Ishikawa (cell line): ENCODE data around the gene ARSA.

ENCODE experiments used
- CEBPB ChIP-seq: IDR thresholded peaks from 2 replicates; pipeline ENCODE4 v1.6.1; 2012
- CREB1 ChIP-seq: IDR thresholded peaks from 2 replicates; pipeline ENCODE4 v1.6.1; 2012; ENCODE audit warnings: low read depth
- EGR1 ChIP-seq: IDR thresholded peaks from 2 replicates; pipeline ENCODE4 v1.6.1; 2012
- FOXM1 ChIP-seq: IDR thresholded peaks from 2 replicates; pipeline ENCODE4 v1.6.1; 2012; ENCODE audit warnings: low read depth, borderline replicate concordance
- MAX ChIP-seq: IDR thresholded peaks from 2 replicates; pipeline ENCODE4 v1.6.1; 2012
- YY1 ChIP-seq: IDR thresholded peaks from 2 replicates; pipeline ENCODE4 v1.6.1; 2012; ENCODE audit warnings: low read depth
- ZBTB7A ChIP-seq: IDR thresholded peaks from 2 replicates; pipeline ENCODE4 v1.6.1; 2012; ENCODE audit warnings: low read depth

DNA sequence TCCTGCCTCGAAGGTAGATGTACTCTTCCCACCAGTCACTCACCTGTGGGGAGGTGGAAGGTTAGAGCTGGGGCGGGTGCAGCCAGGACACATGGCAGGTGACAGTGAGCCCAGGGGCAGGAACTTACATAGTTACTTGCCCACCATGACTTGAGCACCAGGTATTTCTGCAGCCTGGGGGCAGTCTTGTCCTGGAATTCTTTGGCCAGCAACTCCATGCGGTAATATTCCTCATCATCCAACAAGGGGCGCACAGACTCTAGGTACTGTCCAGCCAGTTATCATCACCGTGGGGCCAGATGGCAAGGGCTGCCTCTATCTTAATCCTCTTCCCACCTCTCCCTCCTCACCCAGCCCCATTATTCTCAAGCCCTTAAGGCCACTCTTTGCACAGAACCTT lies 51.9 kb downstream of the ARSA start:
- TF ChIP-seq CREB1: no peak
- TF ChIP-seq ZBTB7A: no peak
- no peak for TF ChIP-seq CEBPB
- no peak for TF ChIP-seq EGR1
- no peak for TF ChIP-seq MAX
- no peak for TF ChIP-seq FOXM1
- no peak for TF ChIP-seq YY1
